HUDEP-2 (cell line): Measurements from ENCODE around the gene LBP.
"Not testable (repeated sequence)": the region's sequence is repeated elsewhere in the genome, so short reads cannot be mapped to it uniquely, and the experiment has no call there.

ENCODE experiments used
- DNase-seq, 76 experiments: peaks; one replicate each; lab custom pipeline; 2025; ENCODE audit not compliant: unreplicated experiment in 76 of 76; lab: John Stamatoyannopoulos, UW

Gene LBP

GRCh38 chr20:38386851-38387250 lies 40.6 kb downstream of the LBP start:
- no peak for DNase-seq

DNA sequence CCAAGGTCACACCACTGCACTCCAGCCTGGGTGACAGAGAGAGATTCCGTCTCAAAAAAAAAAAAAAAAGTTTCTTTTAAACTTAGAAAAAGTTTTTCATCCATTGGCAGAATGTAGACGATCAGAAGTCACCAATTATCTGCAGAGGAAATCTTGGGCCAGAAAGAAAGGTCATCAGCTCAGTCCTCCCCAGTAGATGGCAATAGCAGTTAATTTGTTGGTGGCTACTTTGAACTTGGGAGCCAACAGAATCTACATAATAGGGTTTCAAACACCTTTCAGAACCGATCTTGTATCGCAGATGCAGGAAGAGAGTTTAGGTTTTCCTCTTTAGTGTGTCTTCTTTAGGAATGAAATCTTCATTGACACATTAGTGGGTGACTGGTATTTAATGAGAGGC lies 41.7 kb downstream of the LBP start:
- DNase-seq = peak in 1 of 76 experiments; percentile 8

DNA sequence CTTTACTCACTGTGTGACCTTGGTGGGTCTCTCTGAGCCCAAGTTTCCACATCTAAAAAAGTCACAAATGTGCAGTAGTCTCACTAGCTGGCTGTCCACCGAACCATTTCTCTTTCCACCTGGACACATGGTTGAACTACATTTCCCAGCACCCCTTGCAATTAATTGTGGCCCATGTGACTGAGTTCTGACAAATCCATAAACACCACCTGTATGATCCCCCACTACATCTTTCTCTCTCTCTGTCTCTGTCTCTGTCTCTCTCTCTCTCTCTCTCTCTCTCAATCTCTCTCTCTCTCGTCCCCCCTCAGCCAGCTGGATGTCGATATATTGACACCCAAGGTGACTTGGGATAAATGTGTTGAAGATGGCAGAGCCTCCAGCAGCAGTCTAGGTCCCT lies 46.1 kb downstream of the LBP start:
- DNase-seq = no peak

DNA sequence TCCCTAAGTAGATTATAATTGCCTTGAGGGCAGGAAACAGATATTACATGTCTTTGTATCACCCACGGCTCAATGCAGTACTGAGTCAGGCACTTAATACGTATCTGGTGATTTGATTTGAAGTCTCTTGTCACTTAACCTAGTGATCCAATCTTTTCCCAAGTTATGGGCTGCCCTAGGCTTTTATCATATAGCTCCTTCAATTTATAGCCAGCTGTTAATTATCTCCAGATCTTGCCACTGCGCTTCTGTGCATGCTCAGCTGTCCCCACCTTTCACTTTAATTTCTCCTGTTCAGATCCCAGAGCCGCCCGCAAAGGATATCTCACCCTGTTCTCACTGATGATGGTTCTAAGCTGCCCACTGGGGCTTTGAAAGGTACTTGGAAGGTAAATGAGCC lies 47.0 kb downstream of the LBP start:
- no peak for DNase-seq

DNA sequence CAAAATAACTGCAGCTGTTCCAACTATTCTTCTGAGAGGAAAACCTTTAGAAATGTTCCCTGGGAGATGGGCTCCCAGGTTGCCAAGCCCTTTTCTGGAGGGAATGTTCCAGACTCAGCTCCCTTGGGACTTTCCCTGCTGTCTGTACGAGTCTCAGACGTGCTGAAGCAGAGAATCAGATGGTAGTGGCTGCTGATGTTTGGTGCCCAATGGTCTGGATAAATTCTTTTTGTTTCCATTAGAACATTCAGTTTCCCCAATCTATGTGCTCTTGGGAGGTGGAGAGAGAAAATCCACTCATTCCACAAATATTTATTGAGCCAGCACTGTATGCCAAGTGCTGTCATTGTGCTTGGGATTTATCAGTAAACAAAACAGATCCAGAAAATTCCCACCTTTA lies 48.9 kb downstream of the LBP start:
- no peak for DNase-seq

GRCh38 chr20:38395751-38396395 lies 49.6 kb downstream of the LBP start:
- DNase-seq = not testable (repeated sequence)

DNA sequence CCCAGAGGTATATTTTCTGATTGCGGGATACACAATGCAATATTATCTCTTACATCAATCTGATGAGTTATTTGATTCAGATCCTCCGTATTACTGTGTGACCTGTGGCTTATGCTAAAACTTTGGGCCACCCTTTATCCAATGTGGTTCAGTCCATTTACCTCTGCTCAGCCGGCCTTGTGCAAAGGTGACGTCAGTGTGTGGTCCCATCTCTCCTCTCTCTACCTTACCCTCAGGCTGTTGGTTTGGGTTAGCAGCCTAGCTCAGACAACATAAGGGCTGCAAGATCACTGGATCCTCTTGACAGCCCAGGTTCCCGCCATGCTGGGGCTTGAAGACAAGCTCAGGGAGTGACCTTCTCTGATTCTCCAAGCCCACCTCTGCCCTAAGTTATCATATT lies 55.8 kb downstream of the LBP start:
- DNase-seq = no peak

DNA sequence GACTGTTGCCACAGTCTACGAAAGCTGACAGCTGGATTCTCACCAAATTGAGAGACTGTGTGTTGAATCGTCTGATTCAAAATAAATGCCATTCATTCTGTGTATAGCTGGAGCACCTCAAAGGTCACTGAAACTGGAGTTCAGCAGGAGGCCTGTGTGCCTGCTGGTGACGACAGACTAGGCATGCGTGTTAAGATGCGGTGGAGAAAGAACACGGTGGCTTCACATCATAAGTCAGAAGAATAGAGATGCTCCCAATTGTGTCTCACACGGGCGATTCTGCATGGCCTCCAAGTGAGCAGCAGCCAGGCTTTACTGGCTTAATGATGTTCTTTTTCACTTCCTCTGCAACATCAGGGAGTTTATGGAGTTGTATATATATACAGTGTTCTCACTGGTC lies 56.5 kb downstream of the LBP start:
- DNase-seq = no peak

GRCh38 chr20:38404016-38404415 lies 57.7 kb downstream of the LBP start:
- no peak for DNase-seq

DNA sequence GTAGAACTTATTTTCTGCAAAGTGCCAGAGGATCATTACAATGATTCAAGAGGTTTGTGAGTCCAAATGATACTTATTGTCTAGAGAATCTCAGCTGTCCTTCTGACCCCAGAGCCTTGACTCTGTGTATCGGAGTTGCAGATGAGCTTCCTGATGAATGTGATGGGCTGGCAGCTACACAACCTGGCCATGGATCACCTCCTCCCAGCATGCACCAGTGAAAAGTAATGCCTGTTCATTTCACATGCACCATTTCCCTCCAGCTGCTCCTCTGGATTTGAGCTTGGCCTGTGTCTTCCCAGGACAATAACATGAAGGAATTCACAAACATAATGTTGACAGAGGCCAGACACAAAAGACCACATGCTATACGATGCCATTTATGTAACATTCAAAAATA lies 58.9 kb downstream of the LBP start:
- DNase-seq = no peak

DNA sequence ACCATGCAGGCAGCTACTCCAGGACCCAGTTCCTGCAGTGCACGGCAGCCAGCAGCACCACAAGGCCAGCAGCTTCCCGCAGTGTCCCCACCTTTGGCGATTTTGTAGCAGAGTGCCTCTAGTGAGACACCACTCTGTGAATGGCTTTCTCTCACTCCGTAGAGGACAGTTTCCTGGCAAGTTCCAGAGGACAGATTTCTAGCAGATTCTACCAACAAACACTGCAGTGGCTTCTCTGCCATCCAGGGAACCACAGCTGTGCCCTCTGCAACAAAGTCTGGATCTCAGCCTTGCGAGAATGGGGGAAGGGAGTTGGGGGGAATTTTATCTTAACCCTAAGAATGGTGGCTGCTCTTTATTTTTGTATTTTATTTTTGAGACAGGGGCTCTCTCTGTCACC lies 60.2 kb downstream of the LBP start:
- no peak for DNase-seq

DNA sequence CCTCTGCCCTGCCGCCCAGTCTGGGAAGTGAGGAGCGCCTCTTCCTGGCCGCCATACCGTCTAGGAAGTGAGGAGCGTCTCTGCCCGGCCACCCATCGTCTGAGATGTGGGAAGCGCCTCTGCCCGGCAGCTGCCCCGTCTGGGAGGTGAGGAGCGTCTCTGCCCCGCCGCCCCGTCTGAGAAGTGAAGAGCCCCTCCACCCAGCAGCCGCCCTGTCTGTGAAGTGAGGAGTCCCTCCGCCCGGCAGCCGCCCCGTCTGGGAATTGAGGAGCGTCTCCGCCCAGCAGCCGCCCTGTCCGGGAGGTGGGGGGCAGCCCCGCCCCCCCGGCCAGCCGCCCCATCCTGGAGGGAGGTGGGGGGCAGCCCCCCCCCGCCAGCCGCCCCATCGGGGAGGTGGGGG lies 61.0 kb downstream of the LBP start:
- DNase-seq = no peak

- DNase-seq = not testable (repeated sequence)
Measured at GRCh38 chr20:38407822-38408221, 61.5 kb downstream of the LBP start.

- DNase-seq = no peak
Measured at GRCh38 chr20:38412877-38413577, 66.7 kb downstream of the LBP start.

DNA sequence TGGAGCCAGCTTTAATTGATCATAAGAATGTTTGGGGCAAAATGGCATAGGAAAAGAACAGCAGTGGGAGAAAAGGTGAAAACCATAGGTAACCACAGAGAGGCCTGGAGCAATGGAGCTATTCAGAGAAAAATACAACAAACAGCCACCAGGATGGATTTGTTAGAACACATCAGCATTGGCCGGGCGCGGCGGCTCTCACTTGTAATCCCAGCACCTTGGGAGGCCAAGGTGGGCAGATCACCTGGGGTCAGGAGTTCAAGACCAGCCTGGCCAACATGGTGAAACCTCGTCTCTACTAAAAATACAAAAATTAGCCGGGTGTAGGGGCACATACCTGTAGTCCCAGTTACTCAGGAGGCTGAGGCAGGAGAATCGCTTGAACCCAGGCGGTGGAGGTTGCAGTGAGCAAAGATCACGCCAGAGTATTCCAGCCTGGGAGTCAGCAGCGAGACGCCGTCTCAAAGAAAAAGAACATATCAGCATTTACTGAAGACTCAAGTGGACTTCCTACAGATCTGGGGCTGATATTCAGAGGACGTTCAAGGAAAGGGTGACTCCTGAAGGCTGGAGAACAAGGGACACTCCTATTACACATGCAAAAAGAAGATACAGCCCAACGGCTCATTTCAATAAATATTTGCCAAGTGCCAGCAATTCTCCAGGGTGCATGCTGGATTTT lies 68.6 kb downstream of the LBP start:
- no peak for DNase-seq

DNA sequence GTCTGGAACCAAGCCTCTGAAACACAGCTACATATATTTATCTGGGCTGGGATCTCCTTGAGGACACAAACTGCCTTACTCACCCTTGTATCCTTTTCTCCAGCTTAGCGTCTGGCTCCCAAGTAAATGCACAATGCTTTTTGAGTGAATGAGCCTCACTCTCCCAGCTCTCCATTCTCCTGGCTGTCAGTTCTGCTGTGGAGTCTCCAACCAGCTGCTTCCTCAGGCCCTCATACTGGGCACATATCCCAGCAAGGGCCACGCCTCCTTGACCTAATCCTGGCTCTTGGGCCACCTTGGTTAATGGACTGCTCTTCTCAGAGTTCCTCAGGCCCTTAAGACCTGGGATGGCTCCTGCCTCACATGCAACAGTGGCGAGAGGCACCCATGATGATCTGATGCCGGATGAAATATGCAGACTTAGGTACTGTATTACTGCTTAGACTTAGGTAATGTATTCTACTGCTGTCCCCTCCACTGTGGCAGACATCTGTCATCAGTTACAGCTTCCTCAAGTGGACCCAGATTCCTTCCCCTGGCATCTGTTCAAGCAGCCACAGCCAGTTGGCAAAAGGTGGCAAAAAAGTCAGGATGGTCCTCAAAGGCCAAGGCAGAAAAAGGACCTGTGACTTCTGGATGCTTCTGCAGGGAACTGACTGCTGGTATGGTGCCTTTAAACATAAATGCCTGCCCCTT lies 72.4 kb downstream of the LBP start:
- DNase-seq = peak in 10 of 76 experiments; percentile 8 to 26 (median 12)

GRCh38 chr20:38420388-38421085 lies 74.3 kb downstream of the LBP start:
- no peak for DNase-seq

DNA sequence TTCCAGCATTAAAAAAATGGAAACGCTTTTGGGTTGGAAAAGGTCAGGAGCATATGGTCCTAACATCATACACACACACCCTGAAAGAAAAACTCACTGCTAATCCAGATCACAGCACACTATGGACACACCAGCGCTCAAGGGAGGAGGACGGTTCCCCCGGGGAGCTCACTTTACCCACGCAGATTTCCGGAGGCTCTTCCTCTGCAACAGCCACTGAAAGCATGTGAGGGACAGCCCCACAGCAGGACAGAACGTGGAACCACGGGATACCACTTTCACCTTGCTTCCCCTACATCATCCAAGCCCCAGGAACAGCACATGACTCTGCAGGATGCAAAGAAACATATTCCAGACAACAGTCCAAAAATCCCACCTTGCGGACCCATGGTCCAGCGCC lies 75.6 kb downstream of the LBP start:
- DNase-seq = no peak

DNA sequence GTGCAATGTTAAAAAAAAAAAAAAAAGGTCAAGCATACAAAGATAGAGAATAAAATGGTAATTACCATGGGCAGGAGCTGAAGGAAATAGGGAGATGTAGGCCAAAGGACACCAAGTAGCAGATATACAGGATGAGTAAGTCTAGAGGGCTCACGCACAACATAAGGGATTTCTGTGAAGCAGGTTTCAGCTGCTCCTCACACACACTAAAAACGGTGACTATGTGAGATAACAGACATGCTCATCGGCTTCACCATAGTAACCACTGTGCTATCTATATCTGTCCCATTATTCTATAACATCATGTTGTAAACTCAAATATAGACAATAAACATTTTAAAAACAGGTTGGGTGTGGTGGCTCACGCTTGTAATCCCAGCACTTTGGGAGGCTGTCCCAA lies 77.3 kb downstream of the LBP start:
- no peak for DNase-seq

GRCh38 chr20:38424401-38424800 lies 78.1 kb downstream of the LBP start:
- no peak for DNase-seq
